HEK293 (cell line): ENCODE measurements around the gene HHIPL1.

ENCODE experiments used
- EGR2 ChIP-seq: fragments of 450-650 bp; formaldehyde crosslinking; IDR thresholded peaks from 2 replicates; pipeline ENCODE4 v1.5.1; 2016; ENCODE audit warnings: low read depth, missing biosample characterization, missing genetic modification characterization
- GLIS1 ChIP-seq: fragments of 450-650 bp; formaldehyde crosslinking; IDR thresholded peaks from 2 replicates; pipeline ENCODE4 v1.5.1; 2016; ENCODE audit warnings: missing biosample characterization, missing genetic modification characterization
- KLF1 ChIP-seq: fragments of 450-650 bp; formaldehyde crosslinking; IDR thresholded peaks from 2 replicates; pipeline ENCODE4 v1.5.1; 2016; ENCODE audit warnings: missing biosample characterization, missing genetic modification characterization
- KLF16 ChIP-seq: fragments of 450-650 bp; formaldehyde crosslinking; IDR thresholded peaks from 2 replicates; pipeline ENCODE4 v1.5.1; 2017; ENCODE audit warnings: missing biosample characterization, missing genetic modification characterization
- PATZ1 ChIP-seq: fragments of 450-650 bp; formaldehyde crosslinking; IDR thresholded peaks from 2 replicates; pipeline ENCODE4 v1.5.1; 2016; ENCODE audit warnings: missing biosample characterization, missing genetic modification characterization
- PRDM10 ChIP-seq: fragments of 450-650 bp; formaldehyde crosslinking; IDR thresholded peaks from 2 replicates; pipeline ENCODE4 v1.5.1; 2016; ENCODE audit warnings: missing biosample characterization, missing genetic modification characterization
- PRDM2 ChIP-seq: fragments of 450-650 bp; formaldehyde crosslinking; IDR thresholded peaks from 2 replicates; pipeline ENCODE4 v1.5.1; 2016; ENCODE audit warnings: missing biosample characterization, missing genetic modification characterization, borderline replicate concordance
- PRDM4 ChIP-seq: fragments of 450-650 bp; formaldehyde crosslinking; IDR thresholded peaks from 2 replicates; pipeline ENCODE4 v1.5.1; 2017; ENCODE audit warnings: missing biosample characterization, missing genetic modification characterization
- SETDB1 ChIP-seq: IDR thresholded peaks from one replicate; pipeline ENCODE4 v1.6.1; 2017; ENCODE audit warnings: mild to moderate bottlenecking, low read length, moderate library complexity, mixed read lengths; ENCODE audit not compliant: insufficient read length
- SP2 ChIP-seq: fragments of 450-650 bp; formaldehyde crosslinking; IDR thresholded peaks from 2 replicates; pipeline ENCODE4 v1.5.1; 2016; ENCODE audit warnings: missing biosample characterization, missing genetic modification characterization
- SP3 ChIP-seq: fragments of 450-650 bp; formaldehyde crosslinking; IDR thresholded peaks from 2 replicates; pipeline ENCODE4 v1.5.1; 2016; ENCODE audit warnings: missing biosample characterization, missing genetic modification characterization
- YY2 ChIP-seq: fragments of 450-650 bp; formaldehyde crosslinking; IDR thresholded peaks from 2 replicates; pipeline ENCODE4 v1.5.1; 2016; ENCODE audit warnings: missing biosample characterization, missing genetic modification characterization
- ZBTB17 ChIP-seq: fragments of 450-650 bp; formaldehyde crosslinking; IDR thresholded peaks from 2 replicates; pipeline ENCODE4 v1.5.1; 2016; ENCODE audit warnings: missing biosample characterization, missing genetic modification characterization
- ZIC2 ChIP-seq: fragments of 450-650 bp; formaldehyde crosslinking; IDR thresholded peaks from 2 replicates; pipeline ENCODE4 v1.5.1; 2016; ENCODE audit warnings: missing biosample characterization, missing genetic modification characterization
- ZNF114 ChIP-seq: fragments of 450-650 bp; formaldehyde crosslinking; IDR thresholded peaks from 2 replicates; pipeline ENCODE4 v1.5.0; 2017; ENCODE audit warnings: missing biosample characterization, missing genetic modification characterization
- ZNF16 ChIP-seq: fragments of 450-650 bp; formaldehyde crosslinking; IDR thresholded peaks from 2 replicates; pipeline ENCODE4 v1.5.1; 2016; ENCODE audit warnings: low read depth, missing biosample characterization, missing genetic modification characterization
- ZNF350 ChIP-seq: fragments of 450-650 bp; formaldehyde crosslinking; IDR thresholded peaks from 2 replicates; pipeline ENCODE4 v1.5.0; 2017; ENCODE audit warnings: missing biosample characterization, mild to moderate bottlenecking, missing genetic modification characterization
- ZNF449 ChIP-seq: fragments of 450-650 bp; formaldehyde crosslinking; IDR thresholded peaks from 2 replicates; pipeline ENCODE4 v1.5.1; 2017; ENCODE audit warnings: missing biosample characterization, mild to moderate bottlenecking, missing genetic modification characterization, moderate library complexity
- ZNF561 ChIP-seq: fragments of 450-650 bp; IDR thresholded peaks from 2 replicates; pipeline ENCODE4 v1.5.1; 2018; ENCODE audit warnings: missing biosample characterization, missing genetic modification characterization, borderline replicate concordance
- ZNF654 ChIP-seq: fragments of 450-650 bp; formaldehyde crosslinking; IDR thresholded peaks from 2 replicates; pipeline ENCODE4 v1.5.1; 2016; ENCODE audit warnings: low read depth, missing biosample characterization, missing genetic modification characterization
- ZNF76 ChIP-seq: fragments of 450-650 bp; formaldehyde crosslinking; IDR thresholded peaks from 2 replicates; pipeline ENCODE4; 2016; ENCODE audit warnings: low read depth, missing biosample characterization, missing genetic modification characterization, borderline replicate concordance
- ZNF843 ChIP-seq: fragments of 450-650 bp; formaldehyde crosslinking; IDR thresholded peaks from 2 replicates; pipeline ENCODE4 v1.5.1; 2016; ENCODE audit warnings: missing biosample characterization, missing genetic modification characterization
- ZSCAN30 ChIP-seq: fragments of 450-650 bp; IDR thresholded peaks from 2 replicates; pipeline ENCODE4 v1.5.1; 2018; ENCODE audit warnings: missing biosample characterization, mild to moderate bottlenecking, missing genetic modification characterization, moderate library complexity

Gene HHIPL1

GRCh38 chr14:99682809-99683618 lies 38.1 kb downstream of the HHIPL1 start (continued):
- 0 out of 2 replicates have a peak, but pooled peaks have one; percentile 47 for TF ChIP-seq PRDM2 (tag by site-specific recombination)
- TF ChIP-seq PRDM10 (tag by site-specific recombination), result peak; percentile 79; the same call in 1 of the 2 replicates
- TF ChIP-seq ZNF654 (tag by site-specific recombination), result peak; percentile 43
- peak; percentile 36; the same call in 1 of the 2 replicates for TF ChIP-seq ZBTB17
- peak; percentile 92 for TF ChIP-seq ZSCAN30 (tag by site-specific recombination)
- TF ChIP-seq SP3 (tag by site-specific recombination), result peak; percentile 16; the same call in 1 of the 2 replicates
- TF ChIP-seq ZNF561, result no peak
- peak; percentile 59 for TF ChIP-seq GLIS1
- TF ChIP-seq ZNF114, result no peak
- peak; percentile 69; the same call in 1 of the 2 replicates for TF ChIP-seq KLF16
- peak; percentile 41; the same call in 1 of the 2 replicates for TF ChIP-seq KLF1 (tag by site-specific recombination)
- TF ChIP-seq ZNF76, result 0 out of 2 replicates have a peak, but pooled peaks have one; percentile 24
- TF ChIP-seq PRDM4 (tag by site-specific recombination), result peak; percentile 51
- TF ChIP-seq SP2, result peak; percentile 54
- TF ChIP-seq ZNF16 (tag by site-specific recombination), result no peak
- TF ChIP-seq YY2 (tag by site-specific recombination), result no peak; the same call in 1 of the 2 replicates
- TF ChIP-seq ZNF843 (tag by site-specific recombination), result no peak
- TF ChIP-seq PATZ1 (tag by site-specific recombination), result peak; percentile 80
- no peak for TF ChIP-seq ZNF350 (tag by site-specific recombination)
- no peak for TF ChIP-seq SETDB1
- peak; percentile 69 for TF ChIP-seq EGR2 (tag by site-specific recombination)
- TF ChIP-seq ZNF449, result 0 out of 2 replicates have a peak, but pooled peaks have one; percentile 41
- TF ChIP-seq ZIC2 (tag by site-specific recombination), result peak; percentile 57
